Lower lobe of right lung (tissue), 2 donors: ENCODE results near the gene CUL1. TPM values are rescaled to one million over a fixed set of nuclear protein-coding genes. Genes with fewer than 3 reads are reported as not detected.

ENCODE experiments used
- ATAC-seq, 2 donors: fragments of 200-7000 bp; cut with Tn5 transposase; one replicate each; pipeline ENCODE4 v1.9.1; 2020 to 2022; ENCODE audit warnings: mild to moderate bottlenecking in 2 of 2, moderate library complexity in 2 of 2
- DNase-seq: peaks from one replicate; pipeline ENCODE4 v3.0.0-alpha.2; 2020
- H3K27ac ChIP-seq: fragments of 200-600 bp; one replicate; pipeline ENCODE4 v1.8.0; 2022
- H3K27me3 ChIP-seq: fragments of 200-600 bp; one replicate; pipeline ENCODE4 v1.8.0; 2022; ENCODE audit warnings: low read depth
- H3K36me3 ChIP-seq: fragments of 200-600 bp; one replicate; pipeline ENCODE4 v1.8.0; 2022; ENCODE audit warnings: mild to moderate bottlenecking
- H3K4me1 ChIP-seq: fragments of 200-600 bp; one replicate; pipeline ENCODE4 v1.8.0; 2022
- H3K4me3 ChIP-seq: fragments of 200-600 bp; one replicate; pipeline ENCODE4 v1.8.0; 2022; ENCODE audit warnings: mild to moderate bottlenecking
- H3K9me3 ChIP-seq: fragments of 200-600 bp; one replicate; pipeline ENCODE4 v1.8.0; 2022
- intact Hi-C: fragments of 100-400 bp; cut with DNase I; formaldehyde crosslinking; loops from one replicate; pipeline ENCODE4 v1.11.0; 2022
- long read RNA-seq: library from polyadenylated mRNA; unstranded; transcript quantifications from one replicate; pipeline ENCODE4 v2.0.0, GENCODE V29; 2021
- total RNA-seq: library from RNA; stranded (reverse); fragmentation: NEBNext Ultra II Directional; extraction: Animal tissue kit (Norgen Biotek cat#: 25700); gene quantifications from one replicate; pipeline ENCODE4 v1.2.1, GENCODE V29; 2021
- TF ChIP-seq, protein P1 (sequence below): fragments of 200-600 bp; IDR thresholded peaks from one replicate; pipeline ENCODE4 v1.8.0; 2022; ENCODE audit warnings: antibody characterized with exemption, mild to moderate bottlenecking
- donor health status: DM: no; HTN: yes; CAD: no; lungs with severe emphysema.

The CUL1 gene
- total RNA-seq, result 47.5 TPM
- long read RNA-seq, transcript CUL1-201 (22 exons, 3,064 nt), result major isoform, 82 of 101 reads
- long read RNA-seq, partial matches to known transcripts, result 6 of 101 reads
- long read RNA-seq, other reads (novel, unspliced or antisense), result 10 of 101 reads

DNA sequence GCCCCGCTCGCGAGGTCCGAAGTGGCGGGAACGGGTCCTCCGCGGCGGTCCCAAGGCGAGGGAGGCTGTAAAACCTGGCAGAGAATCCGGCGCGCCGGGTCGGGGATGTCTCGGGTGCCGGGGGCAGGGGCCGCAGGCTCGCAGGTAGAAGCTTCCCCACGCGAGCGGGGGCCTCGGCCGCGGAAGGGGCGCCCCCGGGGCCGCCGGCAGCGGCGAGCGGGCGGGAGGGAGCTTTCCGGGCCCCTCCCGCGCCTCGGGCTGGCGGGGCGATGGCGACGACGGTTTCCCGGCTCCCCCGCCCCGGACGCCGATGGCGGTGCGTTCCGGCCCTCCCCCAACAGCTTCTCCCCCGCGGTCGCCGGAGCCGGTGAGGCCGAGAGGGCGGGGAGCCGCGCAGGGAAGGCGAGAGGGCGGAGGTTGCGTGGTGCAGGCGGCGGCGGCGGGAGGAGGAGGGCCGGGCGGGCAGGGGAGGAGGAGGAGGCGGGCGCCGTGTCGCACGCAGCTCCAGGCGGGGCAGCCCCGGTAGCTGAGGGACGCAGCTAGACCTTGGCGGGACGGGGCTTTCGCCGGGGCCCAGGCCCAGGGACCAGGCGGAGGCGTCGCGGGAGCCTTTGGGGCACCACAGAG, at the start of gene CUL1:
Gene CUL1 (plus strand): TSS at position 507 of the 627 bp plus-strand sequence. CDS start 31,220 bp downstream, outside the sequence.
- intact Hi-C loops, result no loop called here
- ATAC-seq, result peak; percentile 93

GRCh38 chr7:148650232-148650858, 48.4 kb upstream of the CUL1 start:
- Histone ChIP-seq H3K36me3 (no peaks in the 10 kb centered on the region), H3K4me3 (no peak overlapping the region), H3K9me3 (no peaks in the 10 kb centered on the region), H3K27me3 (no peaks in the 10 kb centered on the region), H3K4me1 (no peaks in the 10 kb centered on the region), H3K27ac (no peak overlapping the region)
- intact Hi-C loops, result no loop called here
- no peak for ATAC-seq
- no peak for DNase-seq
- TF ChIP-seq, protein P1, sequence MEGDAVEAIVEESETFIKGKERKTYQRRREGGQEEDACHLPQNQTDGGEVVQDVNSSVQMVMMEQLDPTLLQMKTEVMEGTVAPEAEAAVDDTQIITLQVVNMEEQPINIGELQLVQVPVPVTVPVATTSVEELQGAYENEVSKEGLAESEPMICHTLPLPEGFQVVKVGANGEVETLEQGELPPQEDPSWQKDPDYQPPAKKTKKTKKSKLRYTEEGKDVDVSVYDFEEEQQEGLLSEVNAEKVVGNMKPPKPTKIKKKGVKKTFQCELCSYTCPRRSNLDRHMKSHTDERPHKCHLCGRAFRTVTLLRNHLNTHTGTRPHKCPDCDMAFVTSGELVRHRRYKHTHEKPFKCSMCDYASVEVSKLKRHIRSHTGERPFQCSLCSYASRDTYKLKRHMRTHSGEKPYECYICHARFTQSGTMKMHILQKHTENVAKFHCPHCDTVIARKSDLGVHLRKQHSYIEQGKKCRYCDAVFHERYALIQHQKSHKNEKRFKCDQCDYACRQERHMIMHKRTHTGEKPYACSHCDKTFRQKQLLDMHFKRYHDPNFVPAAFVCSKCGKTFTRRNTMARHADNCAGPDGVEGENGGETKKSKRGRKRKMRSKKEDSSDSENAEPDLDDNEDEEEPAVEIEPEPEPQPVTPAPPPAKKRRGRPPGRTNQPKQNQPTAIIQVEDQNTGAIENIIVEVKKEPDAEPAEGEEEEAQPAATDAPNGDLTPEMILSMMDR, result no peak

More for the DNA sequence above, at the start of gene CUL1:
- no peaks in the 10 kb centered on the region for H3K27me3 ChIP-seq
- H3K4me3 ChIP-seq, result peak within 1 kb of the TSS; percentile 92
- TF ChIP-seq, protein P1, result no peak
- peak within 1 kb of the TSS; percentile 98 for H3K27ac ChIP-seq
- no peaks in the 10 kb centered on the region for H3K9me3 ChIP-seq
- H3K36me3 ChIP-seq, result no peaks in the 10 kb centered on the region
- DNase-seq, result peak; percentile 93
- H3K4me1 ChIP-seq, result peaks cover 36% of the 10 kb centered on the region

DNA sequence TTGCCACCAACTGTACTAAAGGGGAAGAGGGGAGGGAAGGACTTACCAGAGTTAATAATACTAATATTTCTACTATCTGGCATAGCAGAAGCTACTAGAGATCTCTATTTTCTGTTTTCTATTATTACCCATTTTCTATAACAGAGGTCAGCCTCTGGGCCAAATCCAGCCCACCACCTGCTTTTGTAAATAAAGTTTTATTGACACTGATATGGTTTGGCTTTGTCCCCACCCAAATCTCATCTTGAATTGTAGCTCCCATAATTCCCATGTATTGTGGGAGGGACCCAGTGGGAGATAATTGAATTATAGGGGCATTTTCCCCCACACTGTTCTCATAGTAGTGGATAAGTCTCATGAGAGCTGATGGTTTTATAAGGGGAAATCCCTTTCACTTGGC, 45.9 kb upstream of the CUL1 start:
- Histone ChIP-seq H3K4me1 (no peaks in the 10 kb centered on the region), H3K4me3 (no peak overlapping the region), H3K27ac (no peak overlapping the region), H3K27me3 (no peaks in the 10 kb centered on the region), H3K36me3 (no peaks in the 10 kb centered on the region), H3K9me3 (no peaks in the 10 kb centered on the region)
- intact Hi-C loops, result no loop called here
- DNase-seq, result no peak
- TF ChIP-seq, protein P1, result no peak
- ATAC-seq, result no peak

- intact Hi-C loops, result no loop called here
- no peaks in the 10 kb centered on the region for H3K36me3 ChIP-seq
- DNase-seq (no peak), ATAC-seq (no peak)
- H3K27ac ChIP-seq, result no peak overlapping the region
- TF ChIP-seq, protein P1, result no peak
- H3K9me3 ChIP-seq, result no peaks in the 10 kb centered on the region
- H3K27me3 ChIP-seq, result no peaks in the 10 kb centered on the region
- no peak overlapping the region for H3K4me3 ChIP-seq
- H3K4me1 ChIP-seq, result no peaks in the 10 kb centered on the region
Measured at GRCh38 chr7:148657929-148658328, 40.8 kb upstream of the CUL1 start.

- H3K27me3 ChIP-seq, result no peaks in the 10 kb centered on the region
- TF ChIP-seq, protein P1, result no peak
- ATAC-seq, result no peak
- DNase-seq, result no peak
- H3K36me3 ChIP-seq, result no peaks in the 10 kb centered on the region
- H3K4me1 ChIP-seq, result no peaks in the 10 kb centered on the region
- intact Hi-C loops, result no loop called here
- H3K4me3 ChIP-seq, result no peak overlapping the region
- H3K9me3 ChIP-seq, result no peaks in the 10 kb centered on the region
- H3K27ac ChIP-seq, result no peak overlapping the region
Measured at GRCh38 chr7:148661471-148661870, 37.2 kb upstream of the CUL1 start.
